DMS153 treated with DMSO at 0.1 percent for 48 hours (cell line): ENCODE measurements around the gene PCYT2.

Experiments
- DNase-seq: peaks from one replicate; lab custom pipeline; 2025; ENCODE audit not compliant: unreplicated experiment; lab: John Stamatoyannopoulos, UW

PCYT2 gene

GRCh38 chr17:81902023-81902652, 9.1 kb downstream of the PCYT2 start, which contains the start of gene NPB:
TSS of gene NPB (plus strand) at chr17:81902238. CDS start at chr17:81902278, 40 bp downstream.
- no peak for DNase-seq

DNA sequence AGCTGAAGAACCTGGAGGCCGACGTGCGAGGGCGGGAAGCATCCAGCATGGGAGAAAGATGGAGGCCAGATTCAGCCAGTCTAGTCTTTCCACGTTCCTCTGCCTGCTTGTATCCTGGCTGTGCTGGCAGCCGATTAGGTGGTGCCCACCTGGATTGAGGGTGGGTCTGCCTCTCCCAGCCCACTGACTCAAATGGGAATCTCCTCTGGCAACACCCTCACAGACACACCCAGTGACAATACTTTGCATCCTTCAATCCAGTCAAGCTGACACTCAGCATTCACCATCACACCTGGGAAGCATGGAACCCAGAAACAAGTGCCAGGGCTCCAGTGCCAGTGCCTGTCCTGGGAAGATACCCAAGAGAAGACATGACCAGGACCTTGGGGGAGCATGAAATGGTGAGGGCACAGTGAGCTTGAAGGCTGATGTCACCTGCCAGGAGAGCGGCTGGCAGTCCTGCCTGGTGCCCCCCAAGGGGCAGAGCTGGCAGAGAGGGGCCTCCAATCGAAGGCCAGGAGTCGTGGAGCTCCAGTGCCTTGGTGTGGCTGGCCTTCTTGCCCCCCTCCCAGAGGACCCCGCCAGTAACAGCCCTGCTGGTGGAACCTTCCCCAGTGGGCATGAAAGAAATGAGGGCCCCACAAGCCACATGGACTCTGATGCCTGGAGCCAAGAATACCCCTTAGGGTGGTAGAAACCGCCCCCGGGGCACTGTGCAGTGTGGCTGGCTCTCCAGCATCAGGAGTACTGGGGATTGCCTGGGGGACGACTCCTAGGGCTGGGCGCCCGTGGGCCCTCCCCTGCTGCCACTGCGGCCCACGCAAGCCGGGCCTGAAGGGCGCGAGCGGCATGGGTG, 9.8 kb downstream of the PCYT2 start:
- no peak for DNase-seq

GRCh38 chr17:81900181-81900820, 10.9 kb downstream of the PCYT2 start:
- DNase-seq, result no peak

DNA sequence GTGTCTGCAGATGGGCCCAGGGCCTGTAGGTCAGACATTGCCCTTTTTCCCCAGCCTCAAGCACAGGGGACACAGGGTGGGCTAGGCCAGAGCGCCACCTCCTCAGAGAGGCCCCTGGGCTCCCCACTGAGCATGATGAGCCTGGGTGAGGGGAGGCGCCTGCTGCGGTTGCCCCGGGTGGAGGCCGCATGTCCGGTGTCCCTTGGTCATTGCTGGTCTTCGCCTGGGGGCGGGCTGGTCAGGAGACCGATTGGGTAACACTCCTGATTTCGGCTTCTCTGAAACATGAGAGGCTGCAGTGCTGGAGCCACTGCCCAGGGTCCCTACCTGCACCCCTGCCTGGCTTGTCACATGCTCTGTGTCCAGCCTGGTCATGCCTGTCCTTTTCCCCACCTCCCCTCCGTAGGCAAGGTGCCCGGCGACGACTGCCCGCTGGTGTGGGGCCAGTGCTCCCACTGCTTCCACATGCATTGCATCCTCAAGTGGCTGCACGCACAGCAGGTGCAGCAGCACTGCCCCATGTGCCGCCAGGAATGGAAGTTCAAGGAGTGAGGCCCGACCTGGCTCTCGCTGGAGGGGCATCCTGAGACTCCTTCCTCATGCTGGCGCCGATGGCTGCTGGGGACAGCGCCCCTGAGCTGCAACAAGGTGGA, 11.6 kb downstream of the PCYT2 start:
- no peak for DNase-seq

DNA sequence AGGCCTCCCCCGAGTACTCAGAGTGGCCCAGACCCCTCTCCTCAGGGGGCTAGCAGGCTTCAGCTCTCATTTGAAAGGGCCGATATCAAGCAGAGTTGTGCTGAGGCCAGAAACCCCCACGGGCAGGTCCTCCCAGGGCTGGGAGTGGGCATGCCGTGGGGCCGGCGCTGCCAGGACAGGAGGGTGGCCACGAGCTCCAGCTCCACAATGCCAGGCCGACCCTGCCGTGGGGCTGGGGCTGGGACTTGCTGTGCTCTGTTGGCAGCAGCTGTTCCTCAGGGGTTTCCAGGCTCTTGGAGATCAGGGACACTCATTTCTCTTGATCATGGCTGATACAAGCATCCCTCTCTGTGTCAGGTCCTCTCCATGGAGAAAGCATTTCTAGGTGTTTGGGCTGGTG, 12.3 kb downstream of the PCYT2 start:
- DNase-seq, result no peak

DNA sequence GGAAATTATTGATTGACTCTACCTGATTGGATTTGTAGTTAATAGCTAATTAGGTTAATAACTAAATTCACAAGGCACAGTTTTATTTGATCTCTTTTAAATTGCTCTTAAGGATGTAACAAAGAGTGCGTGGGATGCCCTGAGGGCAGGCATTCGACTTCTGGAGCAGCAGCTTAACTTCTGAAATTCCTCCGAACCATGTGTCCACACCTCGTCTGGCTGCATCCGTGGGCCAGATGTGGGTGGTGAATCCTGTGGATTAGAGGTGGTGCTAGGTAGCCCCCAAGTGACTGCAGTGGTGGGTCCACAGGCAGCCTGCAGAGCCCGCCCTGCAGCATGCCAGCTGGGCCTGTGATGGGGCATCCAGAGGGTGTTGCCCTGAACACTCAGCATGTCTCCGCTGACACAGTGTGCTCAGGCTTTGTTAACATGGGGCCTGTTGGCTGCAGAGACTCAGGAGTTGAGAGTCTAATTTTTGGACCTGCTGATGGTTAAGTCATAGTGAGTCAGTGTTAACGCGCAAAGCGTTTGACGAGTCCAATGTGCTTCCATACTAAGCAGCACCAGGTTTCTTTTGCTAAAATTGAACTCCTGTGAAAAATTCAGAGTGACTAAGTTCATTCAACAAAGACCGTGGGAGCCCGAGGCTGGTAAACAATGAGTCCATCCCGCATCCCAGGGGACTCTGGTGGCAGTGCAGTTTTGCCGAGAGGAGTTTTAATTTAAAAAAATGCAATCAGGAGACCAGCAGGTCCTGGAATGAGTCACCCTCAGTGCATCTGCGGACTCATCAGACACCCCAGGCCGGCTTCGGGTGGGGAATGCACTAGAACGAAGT, 13.0 kb downstream of the PCYT2 start:
- DNase-seq, result no peak

DNA sequence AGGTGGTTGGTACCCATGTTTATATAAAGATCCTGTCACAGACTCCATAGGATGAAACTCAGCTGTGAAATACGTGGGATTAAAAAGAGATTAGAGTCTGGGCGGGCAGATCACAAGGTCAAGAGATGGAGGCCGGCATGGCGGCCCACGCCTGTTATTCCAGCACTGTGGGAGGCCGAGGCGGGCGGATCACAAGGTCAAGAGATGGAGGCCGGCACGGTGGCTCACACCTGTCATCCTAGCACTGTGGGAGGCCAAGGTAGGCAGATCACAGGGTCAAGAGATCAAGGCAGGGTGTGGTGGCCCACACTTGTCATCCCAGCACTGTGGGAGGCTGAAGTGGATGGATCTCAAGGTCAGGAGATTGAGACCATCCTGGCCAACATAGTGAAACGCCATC, 15.8 kb downstream of the PCYT2 start:
- no peak for DNase-seq

GRCh38 chr17:81891303-81891552, 20.0 kb downstream of the PCYT2 start:
- DNase-seq, result no peak

GRCh38 chr17:81890447-81891302, 20.5 kb downstream of the PCYT2 start:
- DNase-seq, result no peak

GRCh38 chr17:81889602-81890001, 21.6 kb downstream of the PCYT2 start:
- no peak for DNase-seq

DNA sequence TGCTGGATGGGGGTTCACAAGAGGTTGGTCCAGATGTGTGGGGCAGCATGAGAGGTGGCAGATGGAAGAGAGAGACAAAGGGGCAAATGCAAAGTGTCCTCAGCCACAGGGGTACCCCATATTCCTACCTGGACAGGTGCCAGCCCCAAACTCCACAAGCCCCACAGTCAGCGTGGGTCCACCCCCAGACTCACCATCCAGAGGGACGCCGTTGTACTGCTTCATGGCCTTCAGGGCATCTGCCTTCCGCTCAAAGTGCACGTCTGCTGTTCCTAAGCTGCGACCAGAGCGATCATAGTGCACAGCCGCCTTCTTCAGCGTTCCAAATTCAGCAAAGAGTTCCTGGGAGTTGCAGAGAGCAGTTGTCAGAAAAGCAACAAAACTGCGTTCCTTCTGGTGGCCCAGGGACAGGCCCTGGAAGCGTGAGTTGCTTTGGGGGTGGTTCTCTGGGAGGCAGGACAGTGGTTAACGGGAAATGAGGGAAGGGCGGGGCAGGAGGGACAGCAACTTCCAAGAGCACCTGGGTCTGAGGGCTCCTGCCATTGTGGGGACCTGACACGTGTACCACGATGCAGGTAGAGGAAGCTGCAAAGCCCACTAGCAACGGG, 22.1 kb downstream of the PCYT2 start:
- no peak for DNase-seq

GRCh38 chr17:81888105-81888987, 22.9 kb downstream of the PCYT2 start:
- no peak for DNase-seq

DNA sequence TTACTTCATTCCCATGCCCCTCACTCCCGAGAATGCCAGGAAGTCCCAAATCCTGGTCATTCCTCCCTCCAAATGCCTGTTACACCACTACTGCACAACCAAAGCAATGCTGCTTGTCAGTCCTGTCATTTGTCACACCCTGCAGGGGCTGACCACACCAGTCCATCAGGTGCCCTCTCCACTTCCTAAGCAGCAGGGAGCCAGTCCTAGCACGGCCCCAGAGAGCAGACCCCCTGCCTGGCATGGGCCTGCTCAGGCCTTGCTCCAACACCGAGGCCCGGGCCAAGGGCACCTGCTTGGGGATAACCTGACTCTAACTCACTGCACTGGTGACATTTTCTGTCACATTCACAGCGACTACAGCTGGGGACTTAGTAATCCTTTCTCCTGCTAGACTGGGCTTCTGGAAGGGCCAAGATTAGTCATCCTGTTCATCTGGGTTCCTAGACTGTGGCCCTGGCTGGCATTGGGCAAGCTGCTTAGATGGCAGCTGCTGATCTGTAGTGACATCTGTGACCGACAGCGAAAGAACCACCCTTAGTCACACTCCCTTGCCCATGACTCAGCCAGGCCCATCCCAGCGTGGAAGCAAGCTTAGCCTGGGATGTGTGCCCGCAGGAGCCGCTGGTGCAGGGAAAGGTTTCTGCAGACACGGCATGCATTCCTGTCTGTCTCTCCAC, 25.2 kb downstream of the PCYT2 start:
- DNase-seq, result no peak

GRCh38 chr17:81885454-81885853, 25.7 kb downstream of the PCYT2 start:
- DNase-seq, result no peak

- DNase-seq, result no peak
Observed at GRCh38 chr17:81884968-81885367, 26.2 kb downstream of the PCYT2 start.

- DNase-seq, result no peak
Observed at GRCh38 chr17:81884520-81884919, 26.7 kb downstream of the PCYT2 start.

GRCh38 chr17:81879121-81879520, 32.1 kb downstream of the PCYT2 start:
- no peak for DNase-seq

GRCh38 chr17:81878294-81878693, 32.9 kb downstream of the PCYT2 start:
- no peak for DNase-seq
